C4-2B (cell line): ENCODE data around the gene BTAF1.

ENCODE experiments used
- CTCF ChIP-seq: fragments of 450-650 bp; conservative IDR thresholded peaks from 2 replicates; pipeline ENCODE4 v1.5.1; 2017; ENCODE audit warnings: mild to moderate bottlenecking
- ZFX ChIP-seq: fragments of 450-650 bp; IDR thresholded peaks from 2 replicates; pipeline ENCODE4 v1.6.1; 2017

GRCh38 chr10:91983416-91983815 is 59.8 kb downstream of the BTAF1 start:
- no peak for TF ChIP-seq CTCF
- no peak for TF ChIP-seq ZFX
